ENCODE measurements around the gene MRPL44. TPM values are rescaled to one million over a fixed set of nuclear protein-coding genes. Genes with fewer than 3 reads are reported as not detected.

MRPL44 gene
- total RNA-seq, 1 donor from 2014 or later = 24.6 TPM

DNA sequence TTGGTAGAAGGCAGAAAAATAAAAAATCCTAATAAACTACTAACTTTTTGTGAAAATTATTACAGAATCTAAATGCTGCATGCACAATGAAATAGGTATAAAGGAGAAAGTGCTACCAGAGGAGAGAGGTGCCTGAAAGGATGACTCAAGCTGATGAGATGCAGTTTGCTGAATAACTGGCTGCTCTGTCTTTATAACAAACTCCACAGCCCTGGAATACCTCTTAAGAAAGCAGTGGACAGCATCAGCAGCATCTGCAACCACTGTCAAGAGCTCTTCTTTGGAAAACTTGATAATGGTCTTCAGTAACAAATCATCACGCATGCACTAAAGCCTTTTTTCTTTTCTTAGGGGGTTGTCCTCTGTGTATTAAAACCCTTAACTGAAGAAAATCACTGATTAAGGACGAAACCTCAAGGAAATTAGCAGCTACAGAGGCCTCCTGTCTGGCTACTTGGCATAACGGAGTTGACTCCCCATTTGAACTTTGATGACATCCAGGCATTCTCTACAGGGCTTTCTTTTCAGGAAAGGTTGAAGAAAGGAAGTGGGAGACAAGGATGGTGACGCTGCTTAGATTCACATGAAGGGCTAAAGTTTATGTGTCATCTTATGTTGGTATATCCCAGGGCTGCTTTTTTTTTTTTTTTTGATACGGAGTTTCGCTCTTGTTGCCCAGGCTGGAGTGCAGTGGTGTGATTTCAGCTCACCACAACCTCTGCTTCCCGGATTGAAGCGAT, 40.9 kb upstream of the MRPL44 start:
- no peak for DNase-seq (ENCODE audit: low spot score)

DNA sequence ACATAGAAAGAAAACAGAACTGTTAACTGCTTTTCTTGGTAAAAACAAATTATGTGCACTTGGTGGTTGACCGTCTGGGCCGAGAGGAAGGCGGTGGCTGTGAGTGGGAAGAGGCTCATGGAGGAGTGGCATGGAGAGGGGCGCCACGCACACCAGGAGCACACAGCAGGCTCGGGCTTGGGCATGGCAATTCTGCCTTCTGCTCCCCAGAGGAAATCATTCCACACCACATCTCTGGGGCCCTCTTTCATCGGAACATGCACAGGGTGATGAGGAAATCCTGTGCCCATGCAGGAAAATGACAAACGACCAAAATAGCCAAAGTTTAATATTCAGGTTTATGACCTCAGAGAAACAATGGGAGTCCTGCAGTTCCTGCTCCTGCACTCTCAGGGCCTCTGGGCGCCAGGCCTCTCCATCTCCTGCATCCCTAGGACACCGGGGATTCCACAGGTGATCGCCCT, 38.6 kb upstream of the MRPL44 start:
- no peak for DNase-seq (ENCODE audit: low spot score)
- peak overlapping the region; percentile 14 for H3K27ac Mint-ChIP-seq (ENCODE audit: unreplicated experiment)
- TF ChIP-seq, protein P1, sequence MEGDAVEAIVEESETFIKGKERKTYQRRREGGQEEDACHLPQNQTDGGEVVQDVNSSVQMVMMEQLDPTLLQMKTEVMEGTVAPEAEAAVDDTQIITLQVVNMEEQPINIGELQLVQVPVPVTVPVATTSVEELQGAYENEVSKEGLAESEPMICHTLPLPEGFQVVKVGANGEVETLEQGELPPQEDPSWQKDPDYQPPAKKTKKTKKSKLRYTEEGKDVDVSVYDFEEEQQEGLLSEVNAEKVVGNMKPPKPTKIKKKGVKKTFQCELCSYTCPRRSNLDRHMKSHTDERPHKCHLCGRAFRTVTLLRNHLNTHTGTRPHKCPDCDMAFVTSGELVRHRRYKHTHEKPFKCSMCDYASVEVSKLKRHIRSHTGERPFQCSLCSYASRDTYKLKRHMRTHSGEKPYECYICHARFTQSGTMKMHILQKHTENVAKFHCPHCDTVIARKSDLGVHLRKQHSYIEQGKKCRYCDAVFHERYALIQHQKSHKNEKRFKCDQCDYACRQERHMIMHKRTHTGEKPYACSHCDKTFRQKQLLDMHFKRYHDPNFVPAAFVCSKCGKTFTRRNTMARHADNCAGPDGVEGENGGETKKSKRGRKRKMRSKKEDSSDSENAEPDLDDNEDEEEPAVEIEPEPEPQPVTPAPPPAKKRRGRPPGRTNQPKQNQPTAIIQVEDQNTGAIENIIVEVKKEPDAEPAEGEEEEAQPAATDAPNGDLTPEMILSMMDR (IDR thresholded peaks at IDR 0.05) = no peak
- H3K4me1 Mint-ChIP-seq (ENCODE audit: low read depth) = peaks cover 44% of the 10 kb centered on the region
- H3K4me3 Mint-ChIP-seq (ENCODE audit: unreplicated experiment) = no peak overlapping the region
- H3K36me3 Mint-ChIP-seq (ENCODE audit: low read depth) = peaks cover 10% of the 10 kb centered on the region
- no peaks in the 10 kb centered on the region for H3K27me3 Mint-ChIP-seq (ENCODE audit: low read depth)
- H3K9me3 Mint-ChIP-seq (ENCODE audit: low read depth) = no peaks in the 10 kb centered on the region

More for the DNA sequence above, 40.9 kb upstream of the MRPL44 start:
- no peaks in the 10 kb centered on the region for H3K27me3 Mint-ChIP-seq (ENCODE audit: low read depth)
- H3K27ac Mint-ChIP-seq (ENCODE audit: unreplicated experiment) = no peak overlapping the region
- TF ChIP-seq, protein P1 (IDR thresholded peaks at IDR 0.05) = no peak
- H3K36me3 Mint-ChIP-seq (ENCODE audit: low read depth) = peaks cover 13% of the 10 kb centered on the region
- no peaks in the 10 kb centered on the region for H3K9me3 Mint-ChIP-seq (ENCODE audit: low read depth)
- H3K4me3 Mint-ChIP-seq (ENCODE audit: unreplicated experiment) = no peak overlapping the region
- peaks cover 25% of the 10 kb centered on the region for H3K4me1 Mint-ChIP-seq (ENCODE audit: low read depth)

DNA sequence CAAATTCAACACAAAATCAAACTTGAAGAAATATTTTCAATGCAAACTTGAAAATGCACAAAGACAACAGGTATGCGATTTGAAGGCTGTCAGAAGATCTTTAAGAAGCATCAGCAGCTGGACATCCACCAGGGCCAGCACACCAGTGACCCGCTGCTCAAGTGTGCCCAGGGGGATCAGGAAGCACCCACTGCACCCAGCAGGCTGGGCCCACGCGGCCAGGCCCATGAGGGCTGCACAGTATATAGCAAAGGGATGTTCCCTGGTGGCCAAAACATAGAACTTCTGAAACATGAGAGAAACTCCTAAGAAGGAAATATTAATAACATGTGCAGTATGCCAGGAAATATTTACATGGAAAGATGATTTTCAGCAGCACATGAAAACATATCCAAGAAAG, 37.2 kb upstream of the MRPL44 start:
- TF ChIP-seq, protein P1 (IDR thresholded peaks at IDR 0.05) = peak; percentile 29
- Mint-ChIP-seq H3K36me3 (ENCODE audit: low read depth) (peaks cover 11% of the 10 kb centered on the region), H3K27ac (ENCODE audit: unreplicated experiment) (no peak overlapping the region), H3K9me3 (ENCODE audit: low read depth) (no peaks in the 10 kb centered on the region), H3K4me3 (ENCODE audit: unreplicated experiment) (no peak overlapping the region), H3K4me1 (ENCODE audit: low read depth) (peaks cover 55% of the 10 kb centered on the region), H3K27me3 (ENCODE audit: low read depth) (no peaks in the 10 kb centered on the region)
- no peak for DNase-seq (ENCODE audit: low spot score)

DNA sequence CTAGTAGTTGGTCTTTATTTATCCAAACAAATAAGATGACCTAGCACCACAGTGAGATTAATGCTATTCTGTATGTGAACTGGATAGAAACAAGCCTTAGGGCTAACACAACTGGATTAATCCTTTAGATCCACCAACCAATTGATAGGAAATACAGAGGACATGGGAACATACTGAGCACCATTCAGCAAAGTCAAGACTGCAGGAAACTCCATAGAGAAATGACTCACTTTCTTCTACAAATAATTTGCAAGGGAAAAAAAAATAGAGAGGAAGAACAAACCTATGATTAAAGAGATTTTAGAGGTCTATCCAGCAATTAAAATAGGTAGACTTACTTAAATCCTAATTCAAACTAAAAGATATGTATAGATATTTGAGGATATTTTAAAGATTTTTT, 36.1 kb upstream of the MRPL44 start:
- Mint-ChIP-seq H3K27me3 (ENCODE audit: low read depth) (no peaks in the 10 kb centered on the region), H3K4me3 (ENCODE audit: unreplicated experiment) (no peak overlapping the region), H3K36me3 (ENCODE audit: low read depth) (peaks cover 11% of the 10 kb centered on the region), H3K9me3 (ENCODE audit: low read depth) (peaks cover 5% of the 10 kb centered on the region), H3K27ac (ENCODE audit: unreplicated experiment) (peak overlapping the region; percentile 25), H3K4me1 (ENCODE audit: low read depth) (peaks cover 55% of the 10 kb centered on the region)
- DNase-seq (ENCODE audit: low spot score) = no peak
- TF ChIP-seq, protein P1 (IDR thresholded peaks at IDR 0.05) = no peak

DNA sequence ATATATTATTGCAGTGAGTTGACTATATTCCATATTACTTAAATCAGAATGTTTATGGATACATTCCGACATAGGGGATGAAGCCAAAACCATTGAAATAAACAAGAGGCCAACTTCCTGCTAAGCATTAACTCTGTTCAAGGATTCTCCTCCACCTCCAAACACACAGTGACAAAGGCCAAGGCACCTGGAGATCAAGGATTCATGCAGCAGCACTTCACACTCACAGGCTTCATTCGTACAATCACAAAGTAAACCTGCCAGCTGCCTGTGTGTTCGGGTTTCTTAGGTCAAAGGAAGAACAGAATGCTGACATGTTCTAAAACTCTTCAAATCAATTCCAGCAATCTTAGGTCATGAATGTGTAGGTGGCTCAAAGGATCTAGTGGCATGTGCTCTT, 35.0 kb upstream of the MRPL44 start:
- Mint-ChIP-seq H3K27me3 (ENCODE audit: low read depth) (no peaks in the 10 kb centered on the region), H3K4me1 (ENCODE audit: low read depth) (peaks cover 55% of the 10 kb centered on the region), H3K36me3 (ENCODE audit: low read depth) (peaks cover 6% of the 10 kb centered on the region), H3K4me3 (ENCODE audit: unreplicated experiment) (no peak overlapping the region), H3K9me3 (ENCODE audit: low read depth) (peaks cover 7% of the 10 kb centered on the region), H3K27ac (ENCODE audit: unreplicated experiment) (no peak overlapping the region)
- DNase-seq (ENCODE audit: low spot score) = no peak
- TF ChIP-seq, protein P1 (IDR thresholded peaks at IDR 0.05) = no peak

All from chondrocyte (in vitro differentiated cells).